HG03442 (cell line): Measurements from ENCODE around the gene MS4A6A.
"Not testable (repeated sequence)": the region's sequence is repeated elsewhere in the genome, so short reads cannot be mapped to it uniquely, and the experiment has no call there.

Source experiments
- ATAC-seq: cut with Tn5 transposase; IDR thresholded peaks from one replicate; pipeline ENCODE4 v1.9.1; 2021; ENCODE audit warnings: mild to moderate bottlenecking, moderate library complexity; ENCODE audit not compliant: unreplicated experiment

Gene MS4A6A

DNA sequence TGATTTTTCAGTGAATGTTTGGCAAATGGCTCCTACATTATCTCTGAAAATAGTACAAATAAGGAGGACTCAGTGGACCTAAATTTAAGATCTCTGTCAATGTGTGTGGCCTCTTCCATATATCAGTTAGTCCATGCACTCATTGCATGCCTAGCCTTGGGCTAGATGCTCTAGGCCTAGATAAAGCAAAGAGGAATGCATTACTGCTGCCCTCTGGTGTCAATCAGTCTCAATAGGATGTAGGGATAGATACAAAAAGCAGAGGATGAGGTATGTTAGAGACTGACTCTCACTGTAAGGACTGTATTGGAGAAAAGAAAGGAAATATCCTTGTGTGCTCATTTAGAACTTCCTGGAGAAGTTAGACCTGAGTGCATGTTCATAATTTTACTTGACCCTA is 52.4 kb downstream of the MS4A6A start:
- no peak for ATAC-seq

DNA sequence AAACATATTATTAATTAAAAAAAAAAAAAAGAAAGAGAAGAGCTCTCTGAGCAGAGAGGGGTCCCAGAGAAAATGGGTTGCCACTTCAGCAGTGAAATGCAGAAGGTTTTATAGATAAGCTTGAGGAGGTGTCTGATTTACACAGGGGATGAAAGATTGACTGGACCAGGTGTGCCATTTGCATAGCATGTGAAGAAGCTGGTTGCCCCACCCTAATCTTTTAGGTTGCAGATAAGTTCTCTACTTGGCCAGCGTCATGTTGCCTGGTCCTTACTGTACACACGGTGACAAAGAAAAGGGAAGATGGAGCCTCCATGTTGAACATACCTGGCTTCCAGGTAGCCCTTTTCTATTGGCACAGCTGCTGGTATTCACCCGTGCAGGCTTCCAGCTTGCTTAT is 53.0 kb downstream of the MS4A6A start:
- ATAC-seq = no peak

DNA sequence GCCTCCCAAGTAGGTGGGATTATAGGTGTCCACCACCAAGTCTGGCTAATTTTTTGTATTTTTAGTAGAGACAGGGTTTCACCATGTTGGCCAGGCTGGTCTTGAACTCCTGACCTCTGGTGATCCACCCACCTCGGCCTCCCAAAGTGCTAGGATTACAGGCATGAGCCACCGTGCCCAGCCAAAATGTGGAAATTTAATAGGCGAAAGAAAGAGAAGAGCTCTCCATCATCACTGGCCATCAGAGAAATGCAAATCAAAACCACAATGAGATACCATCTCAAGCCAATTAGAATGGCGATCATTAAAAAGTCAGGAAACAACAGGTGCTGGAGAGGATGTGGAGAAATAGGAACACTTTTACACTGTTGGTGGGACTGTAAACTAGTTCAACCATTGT is 54.0 kb downstream of the MS4A6A start:
- not testable (repeated sequence) for ATAC-seq

DNA sequence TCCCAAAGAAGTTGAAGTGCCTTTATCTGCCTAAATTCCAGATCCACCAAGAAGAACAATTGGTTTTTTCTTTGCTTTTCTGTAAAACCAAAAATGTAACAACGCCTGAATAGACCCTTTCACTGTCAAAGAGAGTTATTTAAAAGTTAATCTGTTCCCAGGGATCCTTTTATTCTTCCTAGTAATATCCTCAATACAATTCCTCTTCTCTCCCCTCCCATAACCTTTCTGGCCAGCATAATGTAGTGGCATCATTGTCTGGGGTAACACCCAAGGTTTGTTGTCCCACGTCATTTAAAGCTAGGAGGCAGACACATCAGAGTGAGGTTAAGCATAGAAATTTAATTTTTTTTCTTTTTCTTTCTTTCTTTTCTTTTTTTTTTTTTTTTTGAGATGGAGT is 54.5 kb downstream of the MS4A6A start:
- no peak for ATAC-seq

DNA sequence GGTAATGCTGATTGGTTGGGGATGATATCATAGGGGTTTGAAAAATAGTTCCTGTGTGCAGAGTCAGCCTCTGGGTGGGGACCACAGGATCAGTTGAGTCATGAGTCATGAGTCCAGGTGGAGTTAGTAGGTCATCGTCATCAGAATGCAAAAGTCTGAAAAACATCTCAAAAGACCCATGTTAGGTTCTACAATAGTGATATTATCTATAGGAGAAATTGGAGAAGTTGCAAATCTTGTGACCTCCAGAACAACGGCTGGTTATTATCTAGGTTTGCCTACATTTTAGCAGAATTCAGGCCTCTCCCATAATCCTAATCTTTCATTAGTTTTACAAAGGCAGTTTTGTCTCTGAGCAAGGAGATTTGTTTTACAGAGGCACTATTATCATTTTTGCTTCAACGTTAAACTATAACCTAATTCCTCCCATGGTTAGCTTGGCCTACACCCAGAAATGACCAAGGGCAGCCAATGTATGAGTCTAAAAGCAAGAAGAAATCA is 55.5 kb downstream of the MS4A6A start:
- ATAC-seq = no peak

DNA sequence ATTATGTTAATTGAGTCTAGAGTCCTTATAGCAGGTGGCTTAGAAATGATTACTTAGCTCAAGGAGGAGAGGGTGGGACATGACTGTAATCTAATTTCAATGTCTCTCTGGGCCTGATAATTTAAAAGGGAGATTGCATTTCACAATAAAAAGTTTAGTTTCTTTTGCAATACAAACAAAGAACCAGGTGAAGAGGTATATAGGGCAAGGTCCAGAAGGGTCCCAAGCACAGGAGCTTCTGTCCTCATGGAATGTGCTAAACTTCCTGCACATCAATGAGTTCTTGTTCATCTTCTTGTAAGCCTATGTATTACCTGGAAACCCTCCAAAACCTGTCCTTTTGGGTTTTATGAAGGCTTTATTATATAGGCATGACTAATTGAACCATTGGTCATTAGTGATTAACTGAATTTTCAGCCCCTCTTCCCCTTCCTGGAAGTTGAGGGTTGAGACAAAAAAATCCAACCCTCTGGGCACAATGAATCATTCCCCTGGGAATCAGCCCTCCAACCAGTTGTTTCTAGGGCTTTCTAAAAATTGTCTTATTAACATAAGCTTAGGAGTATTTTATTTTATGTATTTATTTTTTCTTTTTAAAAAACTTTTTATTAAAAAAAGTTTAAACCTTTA is 56.8 kb downstream of the MS4A6A start:
- ATAC-seq = no peak

DNA sequence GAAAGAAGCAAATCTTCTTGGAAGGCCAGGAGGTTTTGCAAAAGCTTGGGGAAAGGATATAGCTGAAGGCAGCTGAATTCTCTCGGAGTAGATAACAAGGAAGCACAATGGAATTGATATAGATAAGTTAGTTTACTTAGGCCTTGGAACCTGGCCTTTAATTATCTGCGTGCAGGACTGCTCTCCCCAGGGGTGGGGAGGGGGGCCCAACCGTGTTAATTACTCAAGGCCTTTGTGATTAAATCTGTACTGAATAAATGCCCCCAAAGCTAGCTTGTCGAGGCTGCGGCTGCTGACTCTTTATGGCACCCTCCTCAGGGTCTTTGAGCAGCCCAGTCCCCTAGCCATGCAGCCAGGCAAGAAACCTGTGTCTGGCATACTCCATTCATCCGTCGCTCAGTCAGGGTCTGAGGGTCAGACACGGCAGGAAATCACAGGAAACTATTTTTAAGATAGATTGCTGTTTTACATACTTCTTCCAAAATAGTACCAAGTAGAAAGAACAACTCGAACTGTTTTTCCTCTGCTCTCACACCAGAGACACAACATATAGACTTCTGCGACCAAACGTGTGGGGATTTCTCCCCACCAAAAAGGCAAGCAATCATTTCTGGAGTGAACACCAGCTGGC is 58.0 kb downstream of the MS4A6A start:
- no peak for ATAC-seq
